Psoas muscle (tissue), 8 donors: Measurements from ENCODE around the gene RNF34. TPM values are rescaled to one million over a fixed set of nuclear protein-coding genes. Genes with fewer than 3 reads are reported as not detected.
A peak's percentile ranks its signal among the peaks of the same experiment; 100 is the strongest.

ENCODE experiments used
- ATAC-seq, 4 donors: fragments of 200-7000 bp; cut with Tn5 transposase; one replicate each; pipeline ENCODE4 v1.9.1; 2020; ENCODE audit warnings: moderate library complexity in 3 of 4, mild to moderate bottlenecking in 2 of 4
- DNase-seq, 2 donors: peaks; one replicate each; pipeline ENCODE4 v3.0.0-alpha.2; 2020
- H3K27ac ChIP-seq: fragments of 200-600 bp; one replicate; pipeline ENCODE4 v1.8.0; 2022
- H3K27me3 ChIP-seq, 3 donors: fragments of 200-600 bp in 1 of 3; one replicate each; pipeline versions ENCODE4 v1.6.1 to v1.8.0; 2013 to 2022; ENCODE audit warnings: low read length in 2 of 3, mild to moderate bottlenecking in 2 of 3, moderate library complexity in 1 of 3; ENCODE audit not compliant: insufficient read depth in 3 of 3
- H3K36me3 ChIP-seq, 2 donors: fragments of 200-600 bp in 1 of 2; one replicate each; pipeline versions ENCODE4 v1.6.1 to v1.8.0; 2013 to 2022; ENCODE audit warnings: low read depth in 1 of 2, mild to moderate bottlenecking in 1 of 2, moderate library complexity in 1 of 2; ENCODE audit not compliant: insufficient read depth in 1 of 2
- H3K4me1 ChIP-seq: fragments of 200-600 bp; one replicate; pipeline ENCODE4 v1.8.0; 2022
- H3K4me3 ChIP-seq: fragments of 200-600 bp; one replicate; pipeline ENCODE4 v1.8.0; 2022; ENCODE audit warnings: mild to moderate bottlenecking
- H3K9me3 ChIP-seq: fragments of 200-600 bp; one replicate; pipeline ENCODE4 v1.8.0; 2022
- CTCF ChIP-seq: fragments of 200-600 bp; IDR thresholded peaks from one replicate; pipeline ENCODE4 v1.8.0; 2022; ENCODE audit warnings: antibody characterized with exemption
- WGBS, 3 donors: extraction: QIAGEN DNeasy Blood & Tissue Kit; methylation state at CpG; one replicate each; pipeline versions ENCODE4 v1.1.6 to v1.1.7; 2013; 5-methylcytosine and 5-hydroxymethylcytosine counted together
- intact Hi-C, 2 donors: fragments of 100-400 bp; cut with DNase I; formaldehyde crosslinking; loops; one replicate each; pipeline versions ENCODE4 v1.11.0 to v1.14.2; 2022
- polyA plus RNA-seq, 3 donors: library from polyadenylated mRNA; stranded (reverse); fragments of 200-250 nt; gene quantifications; one replicate each; pipeline ENCODE4 v1.2.3, GENCODE V29; 2013
- total RNA-seq, 4 donors: library from RNA; stranded (reverse); fragmentation: NEBNext Ultra II Directional in 2 of 4; extraction: Animal tissue kit (Norgen Biotek cat#: 25700) in 2 of 4; gene quantifications; one replicate each; pipeline versions ENCODE4 v1.2.1 to v1.2.4, GENCODE V29; 2021 to 2023
- donor health status: healthy with polysubstance abuse.
- donor health status: DM: no; HTN: no; CAD: no; lungs with moderate emphysema.
- donor health status: Bipolar disorder and iron deficiency.
- donor health status: healthy.
- donor health status: DM: yes; HTN: yes; CAD: no.
- donor health status: DM: no; HTN: no; CAD: no.
- donor health status: DM: no; HTN: no; CAD: no.
- donor health status: DM: yes; HTN: yes; CAD: no.

The RNF34 gene
- total and polyA plus RNA-seq, 7 donors = 12.8 to 53.3 (median 43.3) TPM

- DNase-seq = no peak
- peaks cover 0 to 1% of the 10 kb centered on the region in 2 donors for H3K36me3 ChIP-seq
- peak overlapping the region; percentile 99 for H3K27ac ChIP-seq
- no peaks in the 10 kb centered on the region for H3K27me3 ChIP-seq
- no peaks in the 10 kb centered on the region for H3K9me3 ChIP-seq
- H3K4me1 ChIP-seq = peaks cover 30% of the 10 kb centered on the region
- intact Hi-C loops = loop anchor here in 1 of 2 donors (5.0 kb wide), 1 partner anchor 46 kb away; the partner anchor contains the start of gene ANAPC5
- H3K4me3 ChIP-seq = peak overlapping the region; percentile 97
- WGBS, 3 donors = 97 to 99% (median 98%) methylated on average over 5 of the region's 5 CpGs
- no peak for TF ChIP-seq CTCF
- ATAC-seq = no peak
Observed at GRCh38 chr12:121398355-121398754, 1.6 kb upstream of the RNF34 start.

DNA sequence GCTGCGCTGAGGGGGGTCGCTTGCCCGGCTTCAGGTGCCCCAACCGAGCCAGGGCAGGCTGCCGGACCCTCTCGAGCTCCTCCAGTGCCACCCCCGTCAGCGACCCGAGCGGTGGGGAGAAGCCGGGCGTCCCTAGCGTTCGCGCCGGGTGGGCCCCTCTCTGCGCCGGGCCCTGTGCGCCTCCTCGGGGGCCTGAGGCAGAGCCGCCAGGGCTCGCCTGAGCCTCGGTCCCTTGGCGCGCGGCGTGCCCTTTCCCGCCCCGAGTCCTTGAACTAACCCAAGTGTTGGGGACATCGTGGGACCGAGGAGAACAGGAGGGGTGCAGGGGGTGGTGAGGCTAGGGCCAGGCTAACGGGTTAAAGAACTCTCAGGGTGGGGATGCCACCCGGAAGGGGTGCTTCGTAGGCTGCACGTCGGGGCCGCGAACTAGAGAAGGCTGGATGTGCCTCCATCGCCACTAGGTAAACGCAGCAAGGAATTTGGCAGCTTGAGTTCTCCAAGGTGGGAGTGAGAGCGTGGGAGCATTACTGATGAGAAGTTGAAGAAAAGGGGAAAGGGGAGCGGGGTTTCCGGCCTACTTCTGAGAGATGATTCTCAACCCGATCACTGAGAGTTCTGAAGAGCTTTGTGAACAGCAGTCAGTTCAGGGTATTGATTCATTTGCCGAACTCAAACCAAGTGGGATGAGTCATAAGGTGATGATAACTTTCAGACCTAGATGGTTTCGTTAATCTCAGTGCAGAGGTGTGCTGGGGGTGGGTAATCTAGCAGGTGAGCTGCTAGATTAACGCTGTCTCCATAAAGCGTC is 618 bp downstream of the RNF34 start:
- no peaks in the 10 kb centered on the region for H3K27me3 ChIP-seq
- H3K9me3 ChIP-seq = no peaks in the 10 kb centered on the region
- H3K36me3 ChIP-seq = peaks cover 3 to 16% of the 10 kb centered on the region in 2 donors
- TF ChIP-seq CTCF = no peak
- peaks cover 47% of the 10 kb centered on the region for H3K4me1 ChIP-seq
- peak overlapping the region; percentile 97 for H3K4me3 ChIP-seq
- intact Hi-C loops = loop anchor here in 1 of 2 donors (2.0 kb wide), 1 partner anchor 48 kb away; the partner anchor contains the start of gene ANAPC5
- DNase-seq = peak; percentile 53 to 69
- H3K27ac ChIP-seq = peak overlapping the region; percentile 99
- 1 to 2% (median 1%) methylated on average over 40 to 48 of the region's 48 CpGs for WGBS, 3 donors
- ATAC-seq = peak; percentile 54 to 73 (median 60)

GRCh38 chr12:121403721-121404120 is 3.8 kb downstream of the RNF34 start:
- ATAC-seq = no peak
- no peak for DNase-seq
- Histone ChIP-seq H3K4me3 (no peak overlapping the region), H3K36me3 (peaks cover 5 to 27% of the 10 kb centered on the region in 2 donors), H3K27me3 (no peaks in the 10 kb centered on the region), H3K27ac (peak overlapping the region; percentile 25), H3K4me1 (peaks cover 52% of the 10 kb centered on the region), H3K9me3 (no peaks in the 10 kb centered on the region)
- 60 to 88% (median 74%) methylated on average over 5 of the region's 5 CpGs for whole genome bisulfite sequencing, 3 donors
- intact Hi-C loops = no loop called here
- no peak for TF ChIP-seq CTCF

GRCh38 chr12:121404734-121405133 is 4.8 kb downstream of the RNF34 start:
- H3K36me3 ChIP-seq = peaks cover 9 to 29% of the 10 kb centered on the region in 2 donors
- 64 to 100% (median 77%) methylated on average over 1 of the region's 1 CpG for WGBS, 3 donors
- peaks cover 50% of the 10 kb centered on the region for H3K4me1 ChIP-seq
- DNase-seq (no peak), ATAC-seq (no peak)
- peak overlapping the region; percentile 58 for H3K27ac ChIP-seq
- H3K4me3 ChIP-seq = no peak overlapping the region
- intact Hi-C loops = no loop called here
- no peaks in the 10 kb centered on the region for H3K9me3 ChIP-seq
- H3K27me3 ChIP-seq = no peaks in the 10 kb centered on the region
- no peak for TF ChIP-seq CTCF
